GM18868 (cell line): Measurements from ENCODE around the gene MACROD2.

Source experiments
- ATAC-seq: cut with Tn5 transposase; IDR thresholded peaks from one replicate; pipeline ENCODE4 v1.9.1; 2021; ENCODE audit warnings: mild to moderate bottlenecking, moderate library complexity; ENCODE audit not compliant: unreplicated experiment

MACROD2 gene

DNA sequence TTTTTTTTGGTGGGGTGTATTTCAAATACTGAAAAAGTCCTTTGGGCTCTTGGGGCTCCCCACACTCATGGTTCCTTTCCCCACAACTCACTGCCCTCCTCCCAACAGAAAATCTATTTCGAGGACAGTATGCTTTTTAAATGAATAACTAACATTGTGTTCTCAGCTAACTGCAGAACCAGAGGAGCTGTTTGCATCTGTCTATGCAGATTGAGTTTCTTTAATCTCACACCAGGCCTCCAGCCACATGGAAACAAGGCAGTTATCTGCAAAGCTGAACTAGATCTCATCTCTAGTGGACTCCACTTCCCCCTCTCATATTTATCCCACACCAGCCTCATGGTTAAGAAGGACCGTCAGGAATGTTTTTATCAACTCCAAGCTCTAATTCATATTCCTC is 1622.8 kb downstream of the MACROD2 start:
- no peak for ATAC-seq

DNA sequence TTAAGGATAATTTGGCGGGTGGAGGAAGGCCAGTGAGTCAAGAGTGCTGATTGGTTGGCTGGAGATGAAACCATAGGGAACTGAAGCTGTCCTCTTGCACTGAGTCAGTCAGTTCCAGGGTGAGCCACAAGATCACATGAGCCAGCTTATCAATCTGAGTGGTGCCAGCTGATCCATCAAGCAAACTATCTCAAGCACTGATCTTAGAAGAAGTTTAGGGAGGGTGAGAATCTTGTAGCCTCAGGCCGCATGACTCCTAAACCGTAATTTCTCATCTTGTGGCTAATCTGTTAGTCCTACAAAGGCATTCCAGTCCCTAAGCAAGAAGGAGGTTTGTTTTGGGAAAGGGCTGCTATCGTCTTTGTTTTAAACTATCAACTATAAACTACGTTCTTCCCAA is 1623.6 kb downstream of the MACROD2 start:
- no peak for ATAC-seq

DNA sequence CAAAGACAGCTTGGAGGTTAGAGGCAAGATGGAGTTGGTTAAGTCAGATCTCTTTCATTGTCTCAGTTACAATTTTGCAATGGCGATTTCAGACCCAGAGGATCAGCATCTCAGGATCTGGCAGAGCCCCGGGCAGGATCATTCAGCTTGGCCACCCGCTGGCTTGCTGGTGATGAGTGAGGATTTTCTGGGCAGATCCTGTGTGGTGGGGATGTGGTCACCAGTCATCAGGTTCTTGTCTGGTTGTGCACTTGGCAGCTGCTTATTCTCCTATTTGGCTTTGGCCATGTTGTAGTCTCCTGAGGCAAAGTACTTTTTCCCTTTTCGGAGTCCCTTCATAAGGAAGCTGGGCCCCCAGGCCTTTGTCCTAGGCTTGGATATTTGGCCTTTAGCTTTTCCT is 1624.0 kb downstream of the MACROD2 start:
- no peak for ATAC-seq

DNA sequence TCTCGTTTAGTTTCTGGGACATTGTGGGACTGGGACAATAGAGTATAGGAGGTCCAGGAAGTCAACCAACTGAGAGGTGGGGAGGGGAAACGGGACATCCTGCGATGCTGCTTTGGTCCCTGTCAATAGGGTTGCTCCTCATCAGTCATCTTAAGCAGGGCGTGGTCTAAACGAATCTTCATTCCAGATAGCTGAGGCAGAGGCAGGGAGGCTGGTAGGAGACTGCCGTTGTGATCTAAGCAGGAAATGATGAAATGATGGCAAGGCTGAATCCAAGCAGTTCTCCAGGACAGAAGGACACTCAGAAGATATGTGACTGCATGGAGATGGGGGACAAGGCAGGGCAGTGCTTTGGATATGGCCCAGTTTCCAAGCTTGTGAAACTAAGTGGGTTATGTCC is 1624.5 kb downstream of the MACROD2 start:
- ATAC-seq: no peak

DNA sequence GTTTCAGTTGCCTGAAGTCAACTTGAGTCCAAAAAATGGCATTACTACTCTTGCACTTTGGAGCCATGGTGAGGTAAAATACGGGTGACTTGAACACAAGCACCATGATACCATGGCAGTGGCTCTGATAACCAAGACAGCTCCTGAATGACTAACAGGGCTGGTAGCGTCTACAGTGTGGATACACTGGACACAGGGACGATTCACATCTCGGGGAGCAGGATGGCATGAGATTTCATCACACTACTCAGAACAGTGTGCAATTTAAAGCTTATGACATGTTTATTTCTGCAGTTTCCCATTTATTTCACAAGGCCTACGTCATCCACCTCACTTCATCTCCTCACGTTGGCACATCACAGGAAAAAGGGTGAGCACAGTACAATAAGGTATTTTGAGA is 1627.1 kb downstream of the MACROD2 start:
- no peak for ATAC-seq

DNA sequence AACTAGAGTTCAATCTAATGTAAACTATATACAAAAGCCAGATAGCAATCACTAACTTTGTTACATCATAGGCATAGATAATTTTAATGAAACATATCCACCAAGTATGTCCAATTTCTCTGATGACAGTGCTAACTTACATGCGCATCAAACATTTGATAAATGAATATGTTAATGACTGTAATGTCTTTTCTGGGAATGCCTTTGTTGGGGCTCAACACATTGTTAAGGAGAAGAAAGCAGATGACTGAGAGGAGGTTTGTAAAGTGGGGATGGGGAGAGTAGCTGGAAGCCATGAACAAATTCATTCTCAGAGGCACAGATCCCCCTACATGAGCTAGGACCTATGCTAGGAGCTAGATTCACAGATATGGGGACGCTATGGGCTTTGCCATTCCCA is 1627.9 kb downstream of the MACROD2 start:
- no peak for ATAC-seq

DNA sequence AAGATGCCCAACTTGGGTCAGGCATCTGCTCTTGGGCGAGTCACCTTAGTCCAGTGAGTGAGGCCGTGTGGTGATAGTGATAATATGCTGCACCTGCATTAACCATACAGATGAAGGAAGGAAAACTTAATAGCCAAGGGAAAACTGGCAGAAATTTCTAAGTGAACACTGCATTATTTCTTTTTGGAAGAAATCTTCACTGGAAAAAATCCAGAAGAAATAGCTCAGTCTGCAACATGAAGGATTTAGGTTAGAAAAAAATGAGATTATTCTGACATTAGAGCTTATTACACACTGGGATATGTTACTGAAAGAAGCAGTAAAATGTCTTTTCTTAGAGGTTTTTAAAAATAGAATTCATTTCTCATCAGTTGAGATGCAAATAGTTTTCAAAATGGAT is 1630.7 kb downstream of the MACROD2 start:
- no peak for ATAC-seq

DNA sequence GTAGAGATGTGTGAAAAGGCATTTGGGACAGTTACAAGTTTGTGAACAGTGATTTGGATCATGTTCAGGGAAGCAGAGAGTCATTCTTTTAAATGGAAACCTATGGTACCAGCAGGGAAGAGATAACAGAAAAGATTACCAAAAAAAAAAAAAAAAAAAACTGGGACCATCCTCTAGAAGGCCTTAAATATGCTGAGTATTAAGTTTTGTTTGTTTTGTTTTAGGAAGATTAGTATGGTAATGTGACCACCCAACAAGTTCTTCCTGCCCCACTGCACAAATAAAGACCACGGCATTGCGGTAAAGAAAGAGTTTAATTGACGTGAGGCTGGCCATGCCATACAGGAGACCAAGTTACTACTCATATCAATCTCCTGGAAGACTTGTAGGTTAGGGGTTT is 1631.8 kb downstream of the MACROD2 start:
- ATAC-seq: no peak

DNA sequence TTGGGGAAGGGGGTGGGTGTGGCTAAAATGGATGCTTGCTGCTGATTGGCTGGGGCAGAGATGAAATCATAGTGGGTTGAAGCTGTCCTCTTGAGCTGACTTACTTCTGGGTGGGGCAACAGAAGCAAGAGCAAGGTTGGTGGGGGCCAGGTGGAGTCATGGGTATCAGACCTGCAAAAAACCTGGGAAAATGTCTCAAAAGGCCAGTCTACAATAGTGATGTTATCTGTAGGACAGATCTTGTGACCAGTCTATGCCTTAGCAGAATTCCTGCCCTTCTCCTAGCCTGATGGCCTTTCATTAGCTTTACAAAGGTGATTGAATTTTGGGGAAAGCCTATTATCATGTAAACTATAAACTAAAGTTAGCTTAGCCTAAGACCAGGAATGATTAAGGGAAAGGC is 1632.2 kb downstream of the MACROD2 start:
- ATAC-seq: no peak

DNA sequence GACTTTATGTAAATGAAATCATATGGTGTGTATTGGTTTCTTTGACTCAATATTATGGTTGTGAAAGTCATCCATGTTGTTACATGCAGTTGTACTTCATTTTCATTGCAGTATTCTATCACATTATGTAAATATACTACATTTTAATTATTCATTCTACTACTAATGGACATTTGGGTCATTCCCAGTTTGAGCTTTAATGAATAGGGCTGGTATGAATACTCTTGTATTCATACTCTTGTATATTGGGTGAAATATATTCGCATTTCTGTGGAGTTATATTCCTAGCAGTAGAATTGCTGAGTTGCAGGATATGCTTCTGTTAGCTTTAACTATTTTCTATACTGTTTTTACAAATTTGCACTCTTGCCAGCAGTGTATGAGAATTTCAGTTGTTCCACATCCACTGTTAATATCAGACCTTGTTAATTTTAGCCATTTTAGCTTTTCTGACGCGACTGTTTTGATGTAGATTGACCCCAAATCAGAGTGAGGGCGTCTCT is 1633.6 kb downstream of the MACROD2 start:
- ATAC-seq: no peak

DNA sequence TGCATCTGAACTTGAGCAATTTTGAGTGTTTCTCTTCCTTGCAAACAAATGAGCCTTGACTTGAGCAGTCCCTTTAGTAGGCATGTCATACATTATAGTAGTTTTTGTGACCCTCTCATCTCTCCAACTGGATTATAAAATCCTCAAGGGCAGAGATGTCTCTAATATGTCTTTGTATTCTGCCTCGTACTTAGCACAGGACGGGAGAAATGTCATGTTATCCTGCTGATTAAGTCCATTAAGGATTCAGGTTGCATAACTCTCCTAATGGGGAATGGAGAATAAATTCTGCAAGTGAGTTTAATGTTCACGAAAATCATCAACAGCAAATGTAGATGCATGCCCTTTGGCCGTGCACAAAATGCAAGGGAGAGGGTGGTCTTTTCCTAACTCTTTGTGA is 1635.0 kb downstream of the MACROD2 start:
- no peak for ATAC-seq

DNA sequence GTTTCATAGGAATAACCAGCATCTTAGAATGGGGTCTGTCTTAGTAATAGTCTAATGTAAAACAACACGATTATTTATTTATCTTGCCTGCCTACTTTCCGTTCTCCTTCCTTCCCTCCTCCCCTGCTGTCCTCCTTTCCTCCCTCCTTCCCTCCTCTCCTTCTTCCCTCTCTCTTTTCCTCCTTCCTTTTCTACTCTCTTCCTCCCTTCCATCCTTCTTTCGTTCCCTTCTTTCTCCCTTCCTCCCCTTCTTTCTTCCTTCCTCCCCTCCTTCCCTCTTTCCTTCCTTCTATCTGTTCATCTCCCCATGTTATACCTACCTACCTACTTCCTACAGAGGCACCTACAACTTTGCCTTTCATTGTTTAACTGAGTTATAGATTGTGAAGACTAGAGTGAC is 1637.4 kb downstream of the MACROD2 start:
- ATAC-seq: no peak

DNA sequence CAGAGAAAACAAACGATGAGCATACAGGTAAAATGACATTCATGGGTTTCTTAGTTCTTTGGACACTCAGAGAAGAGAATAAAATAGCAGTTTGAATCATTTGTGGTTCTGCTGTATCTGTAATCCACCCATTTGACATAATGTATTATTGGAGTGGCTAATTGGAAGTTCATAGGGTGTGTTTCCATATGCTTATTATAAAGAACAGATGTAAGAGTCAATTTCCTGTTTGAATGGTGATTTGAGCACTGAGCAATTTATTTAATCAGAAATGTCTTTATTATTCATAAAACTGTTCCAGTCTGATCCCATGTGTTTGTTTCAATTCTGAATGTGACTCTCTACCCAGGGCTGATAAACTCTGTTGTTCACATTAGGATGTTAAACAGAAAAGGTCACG is 1638.8 kb downstream of the MACROD2 start:
- no peak for ATAC-seq

DNA sequence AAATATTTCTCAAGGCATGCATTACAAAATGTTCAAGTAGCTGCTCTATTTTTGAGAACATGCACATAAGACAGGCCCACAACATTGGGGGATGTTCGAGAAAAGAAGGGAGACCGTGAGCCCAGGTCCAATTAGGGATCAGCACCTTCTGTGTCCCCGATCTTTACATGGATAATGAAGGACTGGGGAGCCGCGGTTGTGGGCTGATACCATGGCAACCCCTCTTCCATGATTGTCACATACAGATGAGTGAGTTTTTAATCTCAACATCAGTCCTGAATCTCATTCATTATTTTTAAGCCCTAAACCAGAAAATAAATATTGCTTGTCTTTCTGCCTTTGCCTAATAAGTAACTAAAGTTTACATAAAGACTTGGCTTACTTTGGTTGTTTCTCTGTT is 1642.2 kb downstream of the MACROD2 start:
- no peak for ATAC-seq

DNA sequence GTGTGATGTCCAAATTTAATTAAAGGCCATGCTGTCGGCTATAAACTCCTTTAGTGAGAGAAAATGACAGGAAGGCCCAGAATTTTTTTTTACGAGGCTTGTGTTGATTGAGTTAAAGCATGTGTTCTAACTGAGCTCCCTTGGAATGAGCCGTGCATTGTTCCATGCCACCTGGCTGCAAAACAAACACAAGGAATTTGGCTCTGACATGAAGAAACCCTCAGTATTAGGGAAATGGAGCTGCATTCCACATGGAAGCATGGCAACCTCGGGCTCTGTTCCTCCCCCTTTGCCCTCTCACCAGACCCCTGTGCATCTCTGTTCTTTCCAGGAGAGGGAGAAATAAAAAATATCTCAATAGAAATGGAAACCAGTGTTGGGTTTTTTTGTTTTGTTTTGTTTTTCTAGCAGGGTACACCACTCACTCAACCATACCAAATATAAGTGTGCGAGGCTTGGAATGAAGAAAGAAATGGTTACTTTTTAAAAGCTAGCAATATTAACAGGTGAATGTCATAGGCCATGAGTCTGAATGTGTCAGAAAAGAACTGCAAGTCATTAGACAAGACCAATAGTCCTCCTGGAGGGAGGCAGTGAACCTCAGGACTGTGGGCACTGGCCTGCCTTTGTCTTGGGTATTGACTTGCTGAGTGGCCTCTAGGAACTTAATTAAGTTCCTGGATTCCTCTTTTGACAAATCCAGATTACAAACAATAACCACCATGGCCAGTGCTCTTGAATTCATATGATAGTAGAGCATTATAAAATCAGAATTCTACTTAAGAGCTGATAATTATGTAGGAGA is 1642.8 kb downstream of the MACROD2 start:
- no peak for ATAC-seq

DNA sequence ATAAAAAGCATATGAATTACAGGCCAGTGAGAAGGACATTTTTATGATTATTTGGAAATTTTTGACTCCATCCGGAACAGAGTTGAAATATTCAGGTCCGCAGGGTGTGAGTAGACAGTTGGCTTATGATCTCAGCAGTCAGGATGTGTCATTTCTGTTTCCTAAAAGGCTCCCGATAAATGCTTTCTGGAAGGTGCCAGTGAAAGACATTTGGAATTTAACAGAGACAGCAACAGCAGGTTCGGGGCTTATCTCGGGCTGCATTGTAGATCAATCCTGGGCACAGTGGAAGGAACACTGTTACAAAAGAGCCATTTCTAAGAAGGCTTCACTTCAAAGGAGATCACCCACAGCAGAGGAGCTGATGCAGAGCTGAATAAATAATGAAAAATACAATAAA is 1643.5 kb downstream of the MACROD2 start:
- ATAC-seq: no peak

DNA sequence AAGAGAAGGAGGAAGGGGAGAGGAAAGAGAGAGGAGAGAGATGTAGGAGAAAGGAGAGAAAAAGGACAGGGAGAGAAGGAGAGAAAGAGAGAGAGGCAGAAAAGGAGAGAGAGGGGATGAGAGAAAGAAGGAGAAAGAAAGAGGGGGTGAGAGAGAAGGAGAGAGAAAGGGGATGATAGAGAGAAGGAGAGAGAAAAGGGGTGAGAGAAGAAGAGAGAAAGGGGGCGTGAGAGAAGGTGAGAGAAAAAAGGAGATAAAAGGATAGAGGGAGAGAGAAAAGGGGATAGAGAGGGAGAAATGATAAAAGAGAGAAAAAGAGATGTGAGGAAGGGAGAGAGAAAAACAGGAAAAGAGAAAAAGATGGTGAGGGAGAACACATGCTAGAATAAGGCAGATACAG is 1644.5 kb downstream of the MACROD2 start:
- ATAC-seq: no peak

DNA sequence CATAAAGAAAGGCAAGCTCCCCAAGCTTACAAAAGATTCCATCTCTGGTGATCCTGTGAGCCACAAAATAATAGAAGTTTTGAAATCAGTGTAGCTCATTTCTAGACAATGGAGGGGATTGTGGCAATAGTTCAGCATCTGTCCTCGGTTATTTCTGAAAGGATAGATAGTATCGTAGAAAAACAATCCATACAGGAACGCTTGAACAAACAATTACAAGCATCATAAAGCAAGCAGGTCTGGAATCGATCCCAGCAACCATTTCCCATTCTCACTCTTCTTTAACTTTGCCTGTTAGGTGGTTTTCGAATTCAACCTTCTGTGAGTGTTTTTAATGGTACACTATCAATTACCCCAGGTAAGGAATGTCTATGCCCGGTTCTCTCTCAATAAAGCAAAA is 1646.8 kb downstream of the MACROD2 start:
- no peak for ATAC-seq

DNA sequence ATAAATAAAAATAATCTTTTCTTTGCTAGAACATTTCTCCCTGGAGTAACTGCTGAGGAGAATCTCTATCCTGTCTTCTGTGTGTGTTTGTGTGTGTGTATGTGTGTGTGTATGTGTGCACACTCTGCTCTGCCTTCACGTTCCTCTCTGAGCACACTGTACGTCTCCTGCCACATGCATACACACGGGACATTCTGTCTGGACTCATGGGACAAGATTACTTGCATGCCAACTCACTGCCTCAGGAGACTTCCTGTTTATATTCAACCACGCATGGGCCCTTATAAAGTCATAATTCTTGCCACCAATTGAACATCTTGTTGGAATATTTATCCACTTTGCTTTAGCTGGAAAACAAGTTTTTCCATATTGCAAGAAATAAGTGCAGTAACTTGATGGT is 1647.4 kb downstream of the MACROD2 start:
- no peak for ATAC-seq

DNA sequence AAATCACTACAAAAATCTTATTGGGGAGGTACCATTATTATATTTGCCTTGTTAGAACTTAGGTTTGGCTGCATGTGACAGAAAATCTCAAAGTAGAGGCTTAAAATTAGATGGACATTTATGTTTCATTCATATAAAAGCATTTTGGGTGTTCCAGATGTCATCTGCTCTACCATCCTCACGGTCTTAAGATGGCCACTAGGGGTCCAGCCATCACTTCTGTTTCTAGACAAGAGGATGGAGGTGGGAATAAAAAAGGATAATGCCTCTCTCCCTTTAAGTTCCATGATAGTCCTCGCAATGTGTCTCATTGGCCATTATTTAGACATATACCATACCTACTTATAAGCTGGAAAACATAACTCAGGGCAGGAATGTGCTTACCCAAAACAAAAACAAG is 1648.4 kb downstream of the MACROD2 start:
- ATAC-seq: no peak

DNA sequence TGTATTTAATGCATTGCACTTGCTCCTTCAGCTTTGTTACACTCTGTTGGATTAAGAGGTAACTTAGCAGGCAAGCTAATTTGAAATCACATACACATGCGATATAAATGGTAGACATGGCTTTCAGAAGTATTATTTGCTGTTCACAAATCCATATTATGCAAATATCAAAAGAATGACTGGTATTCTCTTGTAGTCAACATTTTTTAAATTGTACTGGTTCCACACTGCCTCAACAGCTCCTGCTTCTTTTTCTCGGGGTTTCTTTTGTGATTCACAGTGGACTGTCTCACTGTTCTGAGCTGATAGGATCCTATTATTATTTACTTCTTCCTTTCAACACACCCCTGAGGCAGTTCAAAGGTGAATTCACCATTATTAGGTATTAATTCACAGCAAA is 1650.5 kb downstream of the MACROD2 start:
- ATAC-seq: no peak

DNA sequence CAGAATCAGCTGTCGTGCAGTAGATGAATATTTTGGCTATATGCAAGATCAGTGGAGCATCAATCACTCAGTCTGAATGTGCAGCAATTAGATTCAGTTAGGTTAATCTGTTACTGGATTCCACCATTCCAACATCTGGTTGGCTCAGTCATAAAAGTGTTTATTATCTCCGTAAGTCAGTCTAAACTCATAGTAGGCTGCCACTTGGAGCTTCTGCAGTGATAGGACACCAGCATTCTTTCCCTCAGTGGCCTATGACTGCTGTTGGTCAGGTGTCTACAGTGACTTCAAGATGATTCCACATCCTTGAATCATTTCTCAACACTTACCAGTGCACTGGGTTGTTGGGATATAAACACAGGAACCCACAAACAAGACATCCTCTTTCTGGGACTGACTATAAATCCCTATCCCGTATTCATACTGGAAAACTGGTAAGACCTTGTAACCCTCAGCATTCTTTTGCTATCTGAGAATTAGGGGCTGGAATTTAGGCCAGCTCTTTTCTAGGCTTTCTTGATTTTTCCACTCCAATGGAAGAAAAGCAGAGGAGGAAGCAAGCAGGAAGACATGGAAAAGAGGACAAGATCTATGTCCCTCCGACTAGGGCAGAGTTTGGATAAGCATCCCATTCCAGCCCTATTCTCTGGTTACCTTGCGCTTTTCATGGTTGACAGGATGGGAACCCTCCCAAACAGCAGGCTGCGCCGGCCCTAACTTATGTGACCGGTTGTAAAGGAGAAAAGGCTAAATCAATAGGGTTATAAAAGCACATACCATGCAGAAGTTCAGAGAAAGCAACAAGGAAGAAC is 1658.3 kb downstream of the MACROD2 start:
- no peak for ATAC-seq
